ENCODE data around the gene CILP. TPM values are rescaled to one million over a fixed set of nuclear protein-coding genes. Genes with fewer than 3 reads are reported as not detected.
A peak's percentile ranks its signal among the peaks of the same experiment; 100 is the strongest.
"Not testable (repeated sequence)": the region's sequence is repeated elsewhere in the genome, so short reads cannot be mapped to it uniquely, and the experiment has no call there.

CILP gene
- total RNA-seq, 1 experiment from 2014 or later, result not detected

DNA sequence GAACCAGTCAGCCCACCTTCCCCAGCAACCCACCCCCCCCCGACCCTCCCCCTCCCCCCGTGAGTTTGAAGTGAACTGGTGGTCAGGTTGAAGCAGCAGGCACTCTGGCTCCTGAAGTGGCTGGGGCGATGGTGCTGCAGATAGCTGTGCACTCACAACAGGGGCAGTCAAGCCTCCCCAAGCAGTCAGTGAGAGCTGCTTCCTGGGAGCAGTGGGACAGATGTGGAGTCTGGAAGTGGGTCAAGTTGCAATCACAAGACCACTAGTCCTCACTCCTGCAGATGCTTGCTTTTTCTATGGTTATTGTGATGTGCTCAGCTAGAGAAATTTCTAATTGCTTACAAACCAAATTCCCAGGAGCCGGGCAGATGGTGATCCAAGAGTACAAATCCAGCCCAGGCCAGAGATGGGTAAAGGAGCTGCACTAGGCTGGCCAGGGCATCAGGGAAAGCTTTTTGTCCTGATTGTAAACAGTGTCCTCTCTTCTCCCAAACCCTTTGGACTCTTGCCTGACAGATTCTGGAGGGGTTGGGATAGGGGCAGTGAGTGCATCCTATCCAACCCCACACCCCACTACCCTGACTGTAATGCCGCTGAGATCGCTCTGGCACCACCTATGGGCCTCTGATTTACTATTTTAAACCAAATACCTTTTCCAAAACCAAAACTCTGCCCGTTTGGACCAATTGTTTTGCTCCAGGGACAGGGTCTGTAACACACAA lies 16.3 kb downstream of the CILP start:
- DNase-seq (ENCODE audit: low spot score), result no peak

DNA sequence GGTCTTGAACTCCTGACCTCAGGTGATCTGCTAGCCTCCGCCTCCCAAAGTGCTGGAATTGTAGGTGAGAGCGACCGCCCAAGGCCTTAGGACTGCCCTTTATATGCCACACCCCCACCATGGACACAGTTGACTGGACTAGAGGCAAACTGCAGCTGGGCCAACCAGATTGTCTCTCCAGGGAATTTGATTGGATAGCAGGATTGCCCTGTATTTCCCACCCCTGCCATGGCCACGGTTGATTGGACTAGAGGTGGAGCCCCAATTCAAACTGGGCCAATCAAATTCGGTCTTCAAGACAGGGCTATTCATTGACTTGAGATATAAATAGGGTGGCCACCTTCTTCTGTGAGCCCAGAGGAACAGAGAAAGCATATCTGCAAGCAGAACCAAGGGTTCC lies 19.3 kb downstream of the CILP start:
- DNase-seq (ENCODE audit: low spot score), result peak; percentile 23

GRCh38 chr15:65189102-65189740 lies 22.1 kb downstream of the CILP start:
- DNase-seq (ENCODE audit: low spot score), result peak; percentile 46

DNA sequence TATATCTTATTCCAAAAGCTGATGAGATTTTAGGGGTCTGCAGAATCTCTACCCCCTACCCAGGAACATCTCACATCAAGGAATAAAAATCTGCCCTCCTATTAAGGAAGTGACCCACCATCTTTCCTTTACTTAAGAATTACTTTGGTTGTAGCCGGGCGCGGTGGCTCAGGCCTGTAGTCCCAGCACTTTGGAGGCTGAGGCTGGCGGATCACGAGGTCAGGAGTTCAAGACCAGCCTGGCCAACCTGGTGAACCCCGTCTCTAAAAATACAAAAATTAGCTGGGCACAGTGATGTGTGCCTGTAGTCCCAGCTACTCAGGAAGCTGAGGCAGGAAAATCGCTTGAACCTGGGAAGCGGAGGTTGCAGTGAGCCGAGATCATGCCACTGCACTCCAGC lies 22.8 kb downstream of the CILP start:
- DNase-seq (ENCODE audit: low spot score), result not testable (repeated sequence)

- peak; percentile 84 for DNase-seq (ENCODE audit: low spot score)
Observed at GRCh38 chr15:65184868-65185717, 26.2 kb downstream of the CILP start, which contains the start of gene CLPX. Gene CLPX, minus strand, starts transcription at chr15:65185342. Its CDS starts 189 bp downstream, at chr15:65185153.

DNA sequence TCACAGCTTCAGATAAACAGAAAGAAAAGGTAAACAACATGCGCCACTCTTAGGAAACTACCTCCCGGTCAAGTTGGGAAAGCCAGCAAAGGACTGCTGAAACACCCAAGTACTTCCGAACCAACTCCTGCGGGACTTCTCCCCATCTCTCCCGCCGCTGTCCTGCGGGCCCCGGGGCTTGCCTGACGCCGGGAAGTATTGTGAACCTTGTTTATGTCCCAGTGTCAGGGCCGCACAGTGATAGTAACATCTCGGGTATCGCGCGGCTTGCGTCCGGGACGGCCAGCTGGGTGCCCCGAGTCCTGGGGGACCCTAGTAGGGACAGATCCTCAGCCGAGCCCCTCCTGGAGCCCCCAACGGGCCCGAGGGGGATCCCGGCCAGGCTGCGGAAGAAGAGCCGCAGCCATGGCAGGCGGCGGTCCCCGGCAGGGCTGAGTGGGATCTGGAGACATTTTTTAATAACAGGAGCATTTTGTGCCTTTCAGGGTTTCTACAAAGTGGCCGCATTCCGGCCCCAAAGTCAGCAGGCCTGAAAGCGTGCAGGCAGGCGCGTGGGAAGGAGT lies 26.9 kb downstream of the CILP start:
- DNase-seq (ENCODE audit: low spot score), result peak; percentile 25

GRCh38 chr15:65183865-65184159 lies 27.5 kb downstream of the CILP start:
- no peak for DNase-seq (ENCODE audit: low spot score)

DNA sequence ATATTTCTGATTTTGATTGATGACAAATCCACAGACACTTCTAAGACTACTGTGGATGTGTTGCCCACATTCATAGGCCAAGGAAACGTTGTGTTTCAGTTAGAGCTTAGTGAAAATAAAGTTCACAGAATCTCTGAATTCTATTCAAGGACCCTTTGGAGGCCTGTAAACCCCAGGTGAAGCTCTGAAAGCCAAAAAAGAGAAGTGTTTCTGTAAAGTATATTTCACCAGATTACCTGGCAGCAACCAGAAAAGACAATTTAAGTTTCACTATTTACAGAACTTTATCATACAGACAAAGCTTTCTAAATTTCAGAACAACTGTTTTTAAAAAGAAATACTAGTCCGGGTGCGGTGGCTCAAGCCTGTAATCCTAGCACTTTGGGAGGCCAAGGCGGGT lies 28.7 kb downstream of the CILP start:
- DNase-seq (ENCODE audit: low spot score), result no peak

DNA sequence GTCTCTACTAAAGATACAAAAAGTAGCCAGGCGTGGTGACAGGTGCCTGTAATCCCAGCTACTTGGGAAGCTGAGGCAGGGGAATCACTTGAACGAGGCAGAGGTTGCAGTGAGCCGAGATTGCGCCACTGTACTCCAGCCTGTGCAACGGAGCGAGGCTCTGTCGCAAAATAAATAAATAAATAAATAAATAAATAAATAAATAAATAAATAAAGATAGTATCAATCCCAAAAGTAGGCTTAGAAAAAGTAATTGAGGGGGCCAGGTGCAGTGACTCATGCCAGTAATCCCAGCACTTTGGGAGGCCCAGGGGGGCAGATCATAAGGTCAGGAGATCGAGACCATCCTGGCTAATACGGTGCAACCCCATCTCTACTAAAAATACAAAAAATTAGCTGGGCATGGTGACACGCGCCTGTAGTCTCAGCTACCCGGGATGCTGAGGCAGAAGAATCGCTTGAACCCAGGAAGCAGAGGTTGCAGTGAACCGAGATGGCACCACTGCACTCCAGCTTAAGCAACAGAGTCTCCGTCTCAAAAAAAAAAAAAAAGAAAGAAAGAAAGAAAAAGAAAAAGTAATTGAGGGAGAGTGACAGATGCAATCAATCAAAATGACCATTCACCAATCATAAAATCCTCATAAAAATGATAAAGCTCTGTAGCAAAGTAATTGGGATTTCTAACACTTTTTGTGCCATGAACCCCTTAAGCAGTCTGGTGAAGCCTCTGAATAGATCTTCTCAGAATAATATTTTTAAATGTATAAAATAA lies 29.5 kb downstream of the CILP start:
- not testable (repeated sequence) for DNase-seq (ENCODE audit: low spot score)

DNA sequence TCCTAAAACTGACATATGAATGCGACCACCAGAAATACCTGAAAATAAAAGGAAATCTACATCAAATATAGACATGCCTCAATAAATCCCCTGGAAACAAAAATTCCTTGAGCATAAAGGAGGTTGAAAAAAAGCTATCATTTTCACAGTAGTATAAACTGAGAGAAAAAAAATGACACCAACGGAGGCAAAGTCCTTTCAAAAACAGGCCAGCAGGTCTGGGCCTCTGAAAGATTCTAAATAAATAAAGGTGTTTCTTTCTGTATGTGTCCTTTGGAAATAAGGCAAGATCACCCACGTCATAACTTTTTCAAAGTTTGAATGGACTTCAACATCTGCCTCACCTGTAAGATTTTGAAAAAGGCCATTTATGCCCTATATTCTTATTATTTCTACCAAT lies 31.1 kb downstream of the CILP start:
- no peak for DNase-seq (ENCODE audit: low spot score)

- DNase-seq (ENCODE audit: low spot score), result no peak
Observed at GRCh38 chr15:65177901-65178300, 33.4 kb downstream of the CILP start.

- no peak for DNase-seq (ENCODE audit: low spot score)
Observed at GRCh38 chr15:65176056-65176455, 35.2 kb downstream of the CILP start.

- no peak for DNase-seq (ENCODE audit: low spot score)
Observed at GRCh38 chr15:65175511-65175910, 35.8 kb downstream of the CILP start.

DNA sequence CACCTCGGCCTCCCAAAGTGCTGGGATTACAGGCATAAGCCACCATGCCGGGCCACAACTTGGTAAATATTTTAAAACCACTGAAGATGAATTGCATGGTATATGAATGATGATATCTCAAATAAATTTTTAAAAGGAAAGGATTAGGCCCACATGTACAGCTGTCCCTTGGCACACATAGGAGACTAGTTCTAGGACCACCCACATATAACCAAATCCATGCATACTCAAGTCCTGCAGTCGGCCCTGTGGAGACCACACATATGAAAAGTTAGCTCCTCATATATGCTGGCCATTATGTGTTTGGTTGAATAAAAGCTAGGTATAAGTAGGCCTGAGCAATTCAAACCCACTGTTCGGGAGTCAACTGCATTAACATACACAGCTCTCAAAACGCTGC lies 36.8 kb downstream of the CILP start:
- DNase-seq (ENCODE audit: low spot score), result no peak

- DNase-seq (ENCODE audit: low spot score), result no peak
Observed at GRCh38 chr15:65172531-65172930, 38.7 kb downstream of the CILP start.

- DNase-seq (ENCODE audit: low spot score), result no peak
Observed at GRCh38 chr15:65171428-65171827, 39.8 kb downstream of the CILP start.

DNA sequence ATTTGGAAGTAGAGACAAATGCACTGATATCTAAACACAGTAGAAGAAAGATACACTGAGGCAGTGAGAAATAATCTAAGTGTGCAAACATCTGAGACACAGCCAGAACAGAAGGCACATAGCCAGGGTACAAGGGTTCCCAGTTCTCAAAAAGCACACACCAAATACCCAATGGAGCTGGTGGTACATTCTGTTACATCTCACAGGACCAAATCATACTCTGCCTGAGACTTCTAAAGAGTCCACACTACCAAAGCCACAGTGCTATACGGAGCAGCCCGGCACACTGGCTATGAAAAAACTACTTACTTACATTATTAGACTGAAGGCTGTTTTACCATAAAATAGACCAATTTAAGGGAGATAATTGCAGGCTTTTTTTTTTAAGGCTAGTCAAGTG lies 45.4 kb downstream of the CILP start:
- DNase-seq (ENCODE audit: low spot score), result no peak

- DNase-seq (ENCODE audit: low spot score), result no peak
Observed at GRCh38 chr15:65164139-65164538, 47.1 kb downstream of the CILP start.

- DNase-seq (ENCODE audit: low spot score), result no peak
Observed at GRCh38 chr15:65163041-65163440, 48.2 kb downstream of the CILP start.

DNA sequence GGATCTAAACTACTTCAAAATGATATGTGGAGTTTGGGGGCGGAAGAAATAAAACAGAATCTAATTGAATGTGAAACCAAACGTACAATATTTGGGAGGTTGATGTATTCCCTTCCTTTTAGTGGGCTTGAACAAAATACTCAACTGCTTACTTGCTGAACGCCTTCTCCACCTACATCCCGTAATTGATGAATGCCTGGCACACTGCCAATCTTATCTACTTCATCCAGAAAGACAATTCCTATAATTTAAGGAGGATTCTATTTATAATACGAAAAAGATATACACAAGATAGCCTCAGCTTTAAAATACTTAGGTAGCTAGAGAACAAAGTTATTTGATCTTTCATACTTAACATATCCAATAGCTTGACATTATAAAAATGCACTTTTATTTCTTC lies 54.6 kb downstream of the CILP start:
- no peak for DNase-seq (ENCODE audit: low spot score)

DNA sequence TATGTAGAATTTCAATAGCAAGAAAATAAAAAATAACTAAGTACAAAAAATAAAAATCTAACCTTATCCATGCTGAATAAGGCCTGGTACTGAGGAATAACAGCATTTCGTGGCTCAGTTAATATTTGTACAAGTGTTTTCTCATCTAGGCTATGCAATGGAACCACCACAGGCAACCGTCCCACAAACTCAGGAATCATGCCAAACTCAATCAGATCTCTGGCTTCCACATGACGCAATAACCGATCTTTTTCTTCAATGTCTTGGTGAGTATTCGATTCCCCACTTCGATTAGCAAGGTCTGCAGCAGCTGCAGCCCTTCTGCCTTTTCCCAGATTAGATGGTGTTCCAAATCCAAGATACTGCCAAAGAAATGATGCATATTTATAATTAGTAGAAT lies 56.6 kb downstream of the CILP start:
- no peak for DNase-seq (ENCODE audit: low spot score)

- DNase-seq (ENCODE audit: low spot score), result no peak
Observed at GRCh38 chr15:65147902-65148301, 63.4 kb downstream of the CILP start.
